Vagina (tissue), 2 donors: ENCODE data around the gene KYAT1. TPM values are rescaled to one million over a fixed set of nuclear protein-coding genes. Genes with fewer than 3 reads are reported as not detected.

Experiments
- DNase-seq, 2 donors: peaks; one replicate each; pipeline ENCODE4 v3.0.0-alpha.2; 2017; ENCODE audit errors: extremely low spot score in 2 of 2
- H3K27ac ChIP-seq: fragments of 200-600 bp; sonication (generic); one replicate; pipeline ENCODE4 v1.5.1; 2019
- H3K27me3 ChIP-seq: fragments of 200-600 bp; sonication (generic); one replicate; pipeline ENCODE4 v1.5.1; 2019
- H3K36me3 ChIP-seq, 2 donors: fragments of 200-600 bp; sonication (generic); one replicate each; pipeline ENCODE4 v1.5.1; 2017 to 2019
- H3K4me1 ChIP-seq: fragments of 200-600 bp; sonication (generic); one replicate; pipeline ENCODE4 v1.5.1; 2019
- H3K4me3 ChIP-seq, 2 donors: fragments of 200-600 bp; sonication (generic); 1 replicate in 1 of 2; 2 replicates in 1 of 2; pipeline ENCODE4 v1.5.1; 2016 to 2019
- H3K9me3 ChIP-seq: fragments of 200-600 bp; sonication (generic); one replicate; pipeline ENCODE4 v1.5.1; 2019
- CTCF ChIP-seq, 3 experiments: fragments of 450-650 bp in 2 of 3; fragments of 200-600 bp in 1 of 3; sonication (generic) in 1 of 3; IDR thresholded peaks; one replicate each; pipeline ENCODE4 v1.5.1; 2017 to 2019; ENCODE audit warnings: antibody characterized with exemption in 3 of 3, mild to moderate bottlenecking in 2 of 3, moderate library complexity in 2 of 3
- POLR2A ChIP-seq, 2 donors: fragments of 450-650 bp; IDR thresholded peaks; one replicate each; pipeline ENCODE4 v1.6.1; 2017; ENCODE audit warnings: antibody characterized with exemption in 2 of 2, mild to moderate bottlenecking in 2 of 2, moderate library complexity in 2 of 2
- POLR2AphosphoS5 ChIP-seq, 2 donors: sonication (generic); formaldehyde crosslinking; IDR thresholded peaks; one replicate each; pipeline ENCODE4 v1.9.0; 2017; ENCODE audit warnings: antibody characterized with exemption in 2 of 2, mild to moderate bottlenecking in 2 of 2, low read depth in 1 of 2; ENCODE audit not compliant: insufficient read depth in 1 of 2
- intact Hi-C: fragments of 100-400 bp; cut with DNase I; formaldehyde crosslinking; loops from one replicate; pipeline ENCODE4 v1.15.1; 2023
- total RNA-seq: library from RNA; depleted of rRNA; stranded (reverse); fragments of >200 nt; gene quantifications from one replicate; pipeline ENCODE4 v1.2.3, GENCODE V29; 2016

The KYAT1 gene
- total RNA-seq, 1 donor from 2014 or later: 11.0 TPM

- intact Hi-C loops: no loop called here
- H3K4me3 ChIP-seq: peak within 1 kb of the TSS; percentile 98 to 99
- H3K9me3 ChIP-seq: no peaks in the 10 kb centered on the region
- H3K4me1 ChIP-seq: peaks cover 14% of the 10 kb centered on the region
- DNase-seq: no peak
- H3K27me3 ChIP-seq: no peaks in the 10 kb centered on the region
- peaks cover 0 to 16% of the 10 kb centered on the region in 2 donors for H3K36me3 ChIP-seq
- TF ChIP-seq CTCF (IDR thresholded peaks at IDR 0.05) (no peak), POLR2AphosphoS5 (IDR thresholded peaks at IDR 0.05; ENCODE audit: insufficient read depth in 1 of 2, low read depth in 1 of 2) (peak; percentile 23 to 81), POLR2A (IDR thresholded peaks at IDR 0.05) (no peak)
- H3K27ac ChIP-seq: peak within 1 kb of the TSS; percentile 92
Observed at GRCh38 chr9:128786681-128787601, 94.8 kb downstream of the KYAT1 start, which contains the start of gene TBC1D13. Gene TBC1D13 (plus strand): TSS chr9:128787253. CDS start chr9:128787354, 101 bp downstream.

- no peak overlapping the region for H3K27ac ChIP-seq
- intact Hi-C loops: no loop called here
- no peak for TF ChIP-seq POLR2A (IDR thresholded peaks at IDR 0.05)
- TF ChIP-seq POLR2AphosphoS5 (IDR thresholded peaks at IDR 0.05; ENCODE audit: insufficient read depth in 1 of 2, low read depth in 1 of 2): no peak
- TF ChIP-seq CTCF (IDR thresholded peaks at IDR 0.05): no peak
- no peaks in the 10 kb centered on the region for H3K27me3 ChIP-seq
- H3K4me1 ChIP-seq: peaks cover 14% of the 10 kb centered on the region
- H3K36me3 ChIP-seq: peaks cover 0 to 1% of the 10 kb centered on the region in 2 donors
- H3K9me3 ChIP-seq: no peaks in the 10 kb centered on the region
- H3K4me3 ChIP-seq: no peak overlapping the region
- no peak for DNase-seq
Observed at GRCh38 chr9:128785427-128785826, 96.3 kb downstream of the KYAT1 start.

Other genes with a start within 250 kb of the KYAT1 start
- 46.9 TPM for gene DYNC2I2, start 225.1 kb downstream of the KYAT1 start, total RNA-seq
- gene SET, start 192.7 kb downstream of the KYAT1 start, total RNA-seq: 137 TPM
- 8.3 TPM for gene PKN3, start 179.4 kb downstream of the KYAT1 start, total RNA-seq
- gene ZDHHC12, start 157.8 kb downstream of the KYAT1 start, total RNA-seq: 19.4 TPM
- 54.8 TPM for gene ZER1, start 110.0 kb downstream of the KYAT1 start, total RNA-seq
- gene TBC1D13, start 94.7 kb downstream of the KYAT1 start, total RNA-seq: 11.0 TPM
- gene ENDOG, start 63.5 kb downstream of the KYAT1 start, total RNA-seq: 28.2 TPM
- gene SPOUT1, start 52.2 kb downstream of the KYAT1 start, total RNA-seq: 48.6 TPM
- 110 TPM for gene LRRC8A, start 183 bp upstream of the KYAT1 start, total RNA-seq
- 23.6 TPM for gene PHYHD1, start 39.0 kb upstream of the KYAT1 start, total RNA-seq
- gene DOLK, start 65.7 kb upstream of the KYAT1 start, total RNA-seq: 8.1 TPM
- 69.0 TPM for gene NUP188, start 65.7 kb upstream of the KYAT1 start, total RNA-seq
- 86.2 TPM for gene SH3GLB2, start 146.4 kb upstream of the KYAT1 start, total RNA-seq
- 35.1 TPM for gene MIGA2, start 154.7 kb upstream of the KYAT1 start, total RNA-seq
- 3.2 TPM for gene DOLPP1, start 199.2 kb upstream of the KYAT1 start, total RNA-seq
- gene CRAT, start 228.8 kb upstream of the KYAT1 start, total RNA-seq: 59.9 TPM
- gene PTPA, start 229.5 kb upstream of the KYAT1 start, total RNA-seq: 46.2 TPM